Effector memory CD4-positive, alpha-beta T cell (primary cell): ENCODE results near the gene LRIG2.
A peak's percentile ranks its signal among the peaks of the same experiment; 100 is the strongest.
"Not testable (repeated sequence)": the region's sequence is repeated elsewhere in the genome, so short reads cannot be mapped to it uniquely, and the experiment has no call there.

Experiments used
- DNase-seq, 3 donors: peaks; one replicate each; pipeline ENCODE4 v3.0.0-alpha.2; 2020
- H3K27ac ChIP-seq: 2 replicates; pipeline ENCODE4 v1.7.0; 2013; ENCODE audit warnings: mild to moderate bottlenecking, low read length, moderate library complexity; ENCODE audit not compliant: insufficient read depth, poor library complexity, severe bottlenecking
- H3K27me3 ChIP-seq: replicated peaks from 2 replicates; pipeline ENCODE4 v1.7.0; 2013; ENCODE audit warnings: mild to moderate bottlenecking, low read length; ENCODE audit not compliant: insufficient read depth, control insufficient read depth, poor library complexity, severe bottlenecking
- H3K36me3 ChIP-seq: 2 replicates; pipeline ENCODE4 v1.7.0; 2013; ENCODE audit warnings: mild to moderate bottlenecking, low read length, moderate library complexity; ENCODE audit not compliant: control insufficient read depth, insufficient read depth
- H3K4me1 ChIP-seq: 2 replicates; pipeline ENCODE4 v1.7.0; 2013; ENCODE audit warnings: low read length, mild to moderate bottlenecking; ENCODE audit not compliant: control insufficient read depth, insufficient read depth, poor library complexity, severe bottlenecking
- H3K4me3 ChIP-seq: 2 replicates; pipeline ENCODE4 v1.7.0; 2013; ENCODE audit warnings: low read length, low read depth, mild to moderate bottlenecking; ENCODE audit not compliant: insufficient read depth, poor library complexity, severe bottlenecking
- H3K9me3 ChIP-seq: 2 replicates; pipeline ENCODE4 v1.7.0; 2013; ENCODE audit warnings: mild to moderate bottlenecking, low read length, moderate library complexity; ENCODE audit not compliant: control insufficient read depth

Gene LRIG2

GRCh38 chr1:113057006-113057405 lies 16.0 kb upstream of the LRIG2 start:
- Histone ChIP-seq H3K27ac (no peak overlapping the region), H3K4me1 (no peaks in the 10 kb centered on the region), H3K4me3 (no peak overlapping the region), H3K9me3 (no peaks in the 10 kb centered on the region), H3K36me3 (no peaks in the 10 kb centered on the region), H3K27me3 (no peaks in the 10 kb centered on the region)
- DNase-seq, result no peak

- Histone ChIP-seq H3K27ac (no peak overlapping the region), H3K9me3 (no peaks in the 10 kb centered on the region)
- DNase-seq, result no peak
Observed at GRCh38 chr1:113058941-113059706, 13.9 kb upstream of the LRIG2 start.

GRCh38 chr1:113063456-113063855 lies 9.5 kb upstream of the LRIG2 start:
- not testable (repeated sequence) for H3K4me1 ChIP-seq, H3K9me3 ChIP-seq, H3K27me3 ChIP-seq

More at GRCh38 chr1:113058941-113059706, 13.9 kb upstream of the LRIG2 start:
- Histone ChIP-seq H3K4me1 (no peaks in the 10 kb centered on the region), H3K27me3 (no peaks in the 10 kb centered on the region), H3K4me3 (no peak overlapping the region), H3K36me3 (no peaks in the 10 kb centered on the region)

GRCh38 chr1:113072141-113072756 lies 749 bp upstream of the LRIG2 start:
- Histone ChIP-seq H3K27me3 (no peaks in the 10 kb centered on the region), H3K4me3 (peak overlapping the region; percentile 91), H3K36me3 (no peaks in the 10 kb centered on the region), H3K27ac (peak overlapping the region; percentile 79), H3K9me3 (no peaks in the 10 kb centered on the region), H3K4me1 (peaks cover 6% of the 10 kb centered on the region)
- no peak for DNase-seq

More at GRCh38 chr1:113063456-113063855, 9.5 kb upstream of the LRIG2 start:
- H3K27ac ChIP-seq, H3K36me3 ChIP-seq, H3K4me3 ChIP-seq, DNase-seq: not testable (repeated sequence)

GRCh38 chr1:113073479-113073950 lies 517 bp downstream of the LRIG2 start:
- Histone ChIP-seq H3K27me3 (no peaks in the 10 kb centered on the region), H3K36me3 (no peaks in the 10 kb centered on the region), H3K9me3 (no peaks in the 10 kb centered on the region), H3K27ac (peak overlapping the region; percentile 79), H3K4me3 (peak overlapping the region; percentile 91), H3K4me1 (peaks cover 6% of the 10 kb centered on the region)
- no peak for DNase-seq

GRCh38 chr1:113074237-113074636 lies 1.2 kb downstream of the LRIG2 start:
- Histone ChIP-seq H3K27ac (no peak overlapping the region), H3K36me3 (no peaks in the 10 kb centered on the region), H3K4me1 (peaks cover 6% of the 10 kb centered on the region), H3K27me3 (no peaks in the 10 kb centered on the region), H3K4me3 (peak overlapping the region; percentile 91), H3K9me3 (no peaks in the 10 kb centered on the region)
- no peak for DNase-seq

- not testable (repeated sequence) for H3K4me3 ChIP-seq, H3K4me1 ChIP-seq, H3K36me3 ChIP-seq, DNase-seq, H3K27me3 ChIP-seq, H3K27ac ChIP-seq, H3K9me3 ChIP-seq
Observed at GRCh38 chr1:113077978-113078377, 5.0 kb downstream of the LRIG2 start.

- Histone ChIP-seq H3K27ac (no peak overlapping the region), H3K36me3 (peaks cover 6% of the 10 kb centered on the region), H3K4me1 (no peaks in the 10 kb centered on the region), H3K9me3 (no peaks in the 10 kb centered on the region), H3K4me3 (no peak overlapping the region), H3K27me3 (no peaks in the 10 kb centered on the region)
- DNase-seq, result no peak
Observed at GRCh38 chr1:113086541-113086940, 13.5 kb downstream of the LRIG2 start.

GRCh38 chr1:113088972-113089371 lies 16.0 kb downstream of the LRIG2 start:
- no peaks in the 10 kb centered on the region for H3K4me1 ChIP-seq
- no peaks in the 10 kb centered on the region for H3K27me3 ChIP-seq
- H3K27ac ChIP-seq, result no peak overlapping the region
- H3K4me3 ChIP-seq, result no peak overlapping the region
- no peak for DNase-seq
- H3K9me3 ChIP-seq, result no peaks in the 10 kb centered on the region
- peaks cover 8% of the 10 kb centered on the region for H3K36me3 ChIP-seq

GRCh38 chr1:113090051-113090450 lies 17.1 kb downstream of the LRIG2 start:
- Histone ChIP-seq H3K27me3 (no peaks in the 10 kb centered on the region), H3K9me3 (no peaks in the 10 kb centered on the region), H3K36me3 (peaks cover 16% of the 10 kb centered on the region), H3K4me1 (no peaks in the 10 kb centered on the region), H3K27ac (no peak overlapping the region), H3K4me3 (no peak overlapping the region)
- no peak for DNase-seq
